Naive B cell (primary cell): ENCODE measurements around the gene TMEM236. TPM values are rescaled to one million over a fixed set of nuclear protein-coding genes. Genes with fewer than 3 reads are reported as not detected.

Experiments used
- ATAC-seq, 2 donors: fragments of 150-1000 bp; cut with Tn5 transposase; 2 replicates each; pipeline ENCODE4 v1.10.0; 2021; ENCODE audit warnings: low read depth in 2 of 2, mild to moderate bottlenecking in 2 of 2, moderate library complexity in 2 of 2
- DNase-seq: peaks from one replicate; pipeline ENCODE4 v3.0.0; 2022
- H3K27ac Mint-ChIP-seq, 6 donors: one replicate each; pipeline ENCODE4 v1.8.0; 2020 to 2022; ENCODE audit warnings: mild to moderate bottlenecking in 6 of 6, mixed read lengths in 6 of 6, moderate library complexity in 5 of 6, inconsistent platforms in 2 of 6
- H3K27me3 Mint-ChIP-seq, 3 donors: one replicate each; pipeline ENCODE4 v1.8.0; 2021 to 2022; ENCODE audit warnings: mixed read lengths in 3 of 3, mild to moderate bottlenecking in 1 of 3
- H3K36me3 Mint-ChIP-seq, 2 donors: one replicate each; pipeline ENCODE4 v1.8.0; 2020 to 2022; ENCODE audit warnings: mixed read lengths in 2 of 2, inconsistent platforms in 1 of 2, mild to moderate bottlenecking in 1 of 2
- H3K4me1 Mint-ChIP-seq, 3 donors: one replicate each; pipeline ENCODE4 v1.8.0; 2020 to 2022; ENCODE audit warnings: mixed read lengths in 3 of 3, inconsistent platforms in 1 of 3, mild to moderate bottlenecking in 1 of 3, moderate library complexity in 1 of 3
- H3K4me3 Mint-ChIP-seq, 8 donors: one replicate each; pipeline ENCODE4 v1.8.0; 2020 to 2022; ENCODE audit warnings: mild to moderate bottlenecking in 8 of 8, mixed read lengths in 8 of 8, moderate library complexity in 8 of 8, inconsistent platforms in 2 of 8
- H3K9me3 Mint-ChIP-seq, 7 donors: one replicate each; pipeline ENCODE4 v1.8.0; 2020 to 2022; ENCODE audit warnings: mixed read lengths in 7 of 7, mild to moderate bottlenecking in 5 of 7, inconsistent platforms in 2 of 7, moderate library complexity in 1 of 7
- polyA plus RNA-seq, 6 donors: library from polyadenylated mRNA; unstranded; fragments of 300-500 nt; fragmentation: Illumina TruSeq; gene quantifications; one replicate each; pipeline ENCODE4 v1.2.3, GENCODE V29; 2021; ENCODE audit warnings: low read depth in 6 of 6

TMEM236 gene
- polyA plus RNA-seq, 6 donors from 2014 or later, result not detected

DNA sequence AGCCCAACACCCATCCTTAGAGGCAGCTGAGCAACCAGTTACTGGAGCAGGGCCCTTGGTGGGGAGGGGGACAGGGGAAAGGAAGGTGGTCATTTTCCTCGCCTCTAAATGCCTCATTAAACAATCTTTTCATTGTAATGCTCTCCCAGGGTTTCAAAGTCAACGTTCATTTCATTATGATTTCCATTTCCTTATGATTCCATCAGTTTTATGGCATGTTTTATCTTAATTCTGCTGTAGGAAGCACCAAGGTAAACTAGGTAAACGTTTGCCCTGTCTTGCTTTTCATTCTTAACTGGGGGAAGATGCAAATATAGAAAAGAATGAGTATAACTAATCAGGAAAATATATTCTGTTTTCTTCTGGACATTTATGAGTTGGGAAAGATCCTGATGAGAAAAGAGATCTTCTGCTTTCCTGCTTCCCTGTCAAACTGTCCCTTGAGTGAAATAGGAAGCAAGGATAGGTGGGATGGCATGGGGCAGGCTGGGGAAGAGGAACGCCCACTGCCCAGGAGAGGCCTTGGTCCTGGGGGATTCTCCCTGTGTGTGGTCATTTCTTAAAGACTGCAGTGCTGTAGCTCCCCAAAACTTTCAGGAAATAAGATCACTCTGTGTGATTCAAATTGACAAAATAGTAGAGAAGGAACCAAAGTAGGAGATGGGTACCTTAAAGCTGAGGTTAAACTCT, 20.5 kb upstream of the TMEM236 start:
- DNase-seq, result no peak
- no peak for ATAC-seq
- Mint-ChIP-seq H3K36me3 (no peaks in the 10 kb centered on the region), H3K27ac (no peak overlapping the region), H3K4me1 (peaks cover 0 to 6% (median 0%) of the 10 kb centered on the region in 3 donors), H3K27me3 (no peaks in the 10 kb centered on the region), H3K9me3 (no peaks in the 10 kb centered on the region), H3K4me3 (no peak overlapping the region)

DNA sequence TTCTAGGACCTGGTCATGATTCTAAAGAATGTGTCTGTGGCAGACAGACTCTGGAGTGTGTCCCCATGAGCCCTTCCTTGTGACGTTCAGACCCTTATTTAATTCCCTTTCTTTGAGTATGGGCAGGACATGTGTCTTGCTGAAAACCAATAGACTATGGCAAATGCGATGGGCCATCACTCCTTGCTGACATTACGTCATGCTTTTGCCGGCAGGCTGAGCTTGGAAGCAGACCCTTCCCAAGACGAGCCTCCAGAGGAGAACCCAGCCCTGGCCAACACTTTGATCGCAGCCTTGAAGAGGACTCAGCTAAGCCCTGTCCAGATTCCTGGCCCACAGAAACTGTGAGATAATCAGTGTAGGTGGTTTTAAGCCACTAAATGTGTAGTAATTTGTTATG, 18.4 kb upstream of the TMEM236 start:
- Mint-ChIP-seq H3K27me3 (no peaks in the 10 kb centered on the region), H3K9me3 (no peaks in the 10 kb centered on the region), H3K4me3 (no peak overlapping the region), H3K27ac (peak overlapping the region in 1 of 6 donors; percentile 49), H3K4me1 (peaks cover 2 to 6% (median 4%) of the 10 kb centered on the region in 3 donors), H3K36me3 (no peaks in the 10 kb centered on the region)
- no peak for DNase-seq
- ATAC-seq, result no peak

- Mint-ChIP-seq H3K36me3 (no peaks in the 10 kb centered on the region), H3K27ac (no peak overlapping the region), H3K9me3 (no peaks in the 10 kb centered on the region), H3K4me1 (peaks cover 2 to 6% (median 4%) of the 10 kb centered on the region in 3 donors), H3K27me3 (no peaks in the 10 kb centered on the region), H3K4me3 (no peak overlapping the region)
- no peak for ATAC-seq
- DNase-seq, result no peak
These were observed 17.4 kb upstream of the TMEM236 start for GRCh38 chr10:17734432-17735080.

DNA sequence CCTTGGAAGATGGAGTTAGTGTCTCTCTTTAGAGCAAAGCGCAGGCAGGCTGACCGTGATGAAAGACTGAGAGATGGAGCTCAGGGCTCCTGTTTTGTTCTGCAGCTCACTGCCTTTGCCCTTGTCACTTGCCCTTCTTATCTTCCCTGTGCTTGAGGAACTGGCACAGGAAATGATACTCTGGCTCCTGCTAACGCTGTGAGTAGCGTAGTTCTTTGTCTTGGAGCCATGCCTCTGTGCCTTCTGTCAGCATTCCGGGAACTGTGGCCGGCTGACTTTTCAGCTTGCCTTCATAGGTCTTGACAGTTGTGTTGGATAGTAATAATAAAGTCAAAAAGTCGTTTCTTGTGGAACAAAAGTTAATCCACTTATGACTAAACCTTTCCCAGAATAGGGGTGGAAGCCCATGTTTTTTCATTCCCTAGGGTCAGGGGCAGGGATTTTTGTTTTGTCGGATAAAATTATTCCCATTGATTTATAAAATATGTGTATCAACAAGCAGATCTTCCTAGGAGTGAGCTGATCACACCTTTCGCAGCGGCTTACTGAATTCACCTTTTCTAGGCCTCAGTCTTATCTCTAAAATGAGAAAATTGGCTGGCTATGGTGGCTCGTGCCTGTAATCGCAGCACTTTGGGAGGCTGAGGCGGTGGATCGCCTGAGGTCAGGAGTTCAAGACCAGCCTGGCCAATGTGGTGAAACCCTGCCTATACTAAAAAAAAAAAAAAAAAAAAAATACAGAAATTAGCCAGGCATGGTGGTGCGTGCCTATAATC, 16.6 kb upstream of the TMEM236 start:
- Mint-ChIP-seq H3K27ac (no peak overlapping the region), H3K27me3 (no peaks in the 10 kb centered on the region), H3K4me3 (no peak overlapping the region), H3K36me3 (no peaks in the 10 kb centered on the region), H3K4me1 (peaks cover 2 to 6% (median 4%) of the 10 kb centered on the region in 3 donors), H3K9me3 (no peaks in the 10 kb centered on the region)
- DNase-seq, result no peak
- no peak for ATAC-seq

- H3K4me1 Mint-ChIP-seq, result peaks cover 2 to 6% (median 4%) of the 10 kb centered on the region in 3 donors
- DNase-seq (no peak), ATAC-seq (no peak)
- no peak overlapping the region for H3K4me3 Mint-ChIP-seq
- H3K27ac Mint-ChIP-seq, result no peak overlapping the region
- H3K36me3 Mint-ChIP-seq, result no peaks in the 10 kb centered on the region
- no peaks in the 10 kb centered on the region for H3K27me3 Mint-ChIP-seq
- no peaks in the 10 kb centered on the region for H3K9me3 Mint-ChIP-seq
These were observed 15.8 kb upstream of the TMEM236 start for GRCh38 chr10:17736223-17736622.

DNA sequence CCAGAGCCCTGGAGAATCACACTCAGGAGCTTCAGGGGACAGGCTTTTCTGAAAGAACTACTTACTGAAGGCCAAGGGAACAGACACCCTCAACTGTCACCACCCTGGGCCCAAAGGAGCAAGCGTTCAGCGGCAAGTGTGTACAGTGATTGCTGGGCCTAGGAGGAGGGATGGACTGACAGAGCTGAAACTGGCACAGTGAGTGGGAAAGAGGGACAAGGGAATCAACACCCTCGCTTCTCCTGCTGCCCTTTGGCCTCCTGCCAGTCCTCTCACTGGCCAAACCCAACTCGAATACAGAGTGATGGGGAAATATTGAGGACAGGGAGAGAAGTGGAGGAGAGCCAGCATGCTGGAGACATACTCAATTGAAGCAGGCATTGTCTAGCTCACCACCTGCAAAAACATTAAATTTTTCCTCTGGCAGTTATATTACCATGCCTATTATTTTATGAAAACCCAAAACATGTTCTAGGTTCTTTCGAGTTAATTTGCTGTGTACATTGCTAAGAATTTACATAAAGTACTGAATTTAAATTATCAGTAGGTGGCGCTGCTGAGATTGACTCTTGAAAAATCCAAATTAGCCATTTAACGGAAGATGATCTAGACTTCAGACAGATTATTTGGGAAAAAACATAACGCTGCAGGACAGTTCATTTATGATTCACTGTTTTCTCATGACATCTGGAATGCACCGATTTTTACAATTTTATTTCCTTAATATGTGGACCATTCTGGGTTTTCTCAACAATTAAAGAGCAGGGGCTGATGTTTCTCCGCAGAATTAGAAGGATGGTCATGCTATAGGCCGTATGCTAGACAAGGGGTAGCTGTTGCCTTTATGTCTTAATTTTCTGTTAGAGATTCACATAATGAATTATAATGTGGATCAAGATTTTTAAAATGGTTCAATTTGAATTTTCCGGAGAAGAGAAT, 14.7 kb upstream of the TMEM236 start:
- DNase-seq (peak; percentile 11), ATAC-seq (no peak)
- Mint-ChIP-seq H3K27ac (no peak overlapping the region), H3K9me3 (no peaks in the 10 kb centered on the region), H3K27me3 (no peaks in the 10 kb centered on the region), H3K36me3 (no peaks in the 10 kb centered on the region), H3K4me3 (no peak overlapping the region), H3K4me1 (peaks cover 2 to 6% (median 4%) of the 10 kb centered on the region in 3 donors)

DNA sequence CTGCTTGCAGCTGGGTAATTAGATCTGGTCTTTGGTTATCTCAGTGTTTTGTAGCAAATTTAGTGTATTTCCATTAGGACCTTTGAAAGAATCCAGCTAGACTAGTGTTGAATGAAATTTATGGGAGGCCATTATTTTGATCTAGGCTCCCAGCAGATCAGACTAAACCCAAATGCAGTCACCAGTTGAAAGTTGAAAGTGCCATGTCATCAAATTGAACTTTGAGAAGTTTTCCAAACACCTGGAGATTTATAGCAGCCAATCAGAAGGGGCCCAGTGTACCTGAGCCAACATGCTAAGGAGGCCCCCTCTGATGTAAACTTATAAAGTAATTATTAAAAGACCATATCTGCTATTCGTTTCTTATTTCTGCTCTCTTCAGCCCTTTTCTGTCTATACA, 11.3 kb upstream of the TMEM236 start:
- Mint-ChIP-seq H3K27me3 (no peaks in the 10 kb centered on the region), H3K27ac (no peak overlapping the region), H3K4me1 (peaks cover 0 to 8% (median 4%) of the 10 kb centered on the region in 3 donors), H3K36me3 (no peaks in the 10 kb centered on the region), H3K9me3 (no peaks in the 10 kb centered on the region), H3K4me3 (no peak overlapping the region)
- DNase-seq (no peak), ATAC-seq (no peak)

DNA sequence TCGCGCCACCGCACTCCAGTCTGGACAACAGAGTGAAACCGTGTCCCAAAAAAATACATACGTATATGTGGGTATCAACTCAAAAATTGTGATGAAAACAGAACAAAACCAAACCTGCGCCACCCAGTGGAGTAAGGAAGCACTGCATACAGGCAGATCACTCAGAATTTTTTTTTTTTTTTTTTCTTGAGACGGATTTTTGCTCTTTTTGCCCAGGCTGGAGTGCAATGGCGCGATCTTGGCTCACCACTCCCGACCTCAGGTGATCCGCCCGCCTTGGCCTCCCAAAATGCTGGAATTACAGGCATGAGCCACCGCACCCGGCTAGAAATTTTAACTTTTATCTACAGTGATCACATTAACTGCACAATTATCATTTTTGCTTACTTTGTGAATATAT, 9.1 kb upstream of the TMEM236 start:
- Mint-ChIP-seq H3K4me1 (peaks cover 0 to 6% (median 0%) of the 10 kb centered on the region in 3 donors), H3K27ac (peak overlapping the region in 1 of 6 donors; percentile 20), H3K4me3 (no peak overlapping the region), H3K27me3 (no peaks in the 10 kb centered on the region), H3K36me3 (no peaks in the 10 kb centered on the region), H3K9me3 (no peaks in the 10 kb centered on the region)
- DNase-seq (peak; percentile 45), ATAC-seq (no peak)

- Mint-ChIP-seq H3K36me3 (no peaks in the 10 kb centered on the region), H3K9me3 (no peaks in the 10 kb centered on the region), H3K27me3 (no peaks in the 10 kb centered on the region), H3K4me3 (no peak overlapping the region), H3K4me1 (peaks cover 0 to 6% (median 0%) of the 10 kb centered on the region in 3 donors), H3K27ac (peak overlapping the region in 1 of 6 donors; percentile 20)
- ATAC-seq, result no peak
- DNase-seq, result no peak
These were observed 8.6 kb upstream of the TMEM236 start for GRCh38 chr10:17743437-17743836.

GRCh38 chr10:17744341-17744861, 7.6 kb upstream of the TMEM236 start:
- peaks cover 0 to 6% (median 0%) of the 10 kb centered on the region in 3 donors for H3K4me1 Mint-ChIP-seq
- H3K9me3 Mint-ChIP-seq, result no peaks in the 10 kb centered on the region
- no peak overlapping the region for H3K4me3 Mint-ChIP-seq
- H3K36me3 Mint-ChIP-seq, result no peaks in the 10 kb centered on the region
- no peaks in the 10 kb centered on the region for H3K27me3 Mint-ChIP-seq
- H3K27ac Mint-ChIP-seq, result peak overlapping the region in 1 of 6 donors; percentile 37
- ATAC-seq (no peak), DNase-seq (no peak)

DNA sequence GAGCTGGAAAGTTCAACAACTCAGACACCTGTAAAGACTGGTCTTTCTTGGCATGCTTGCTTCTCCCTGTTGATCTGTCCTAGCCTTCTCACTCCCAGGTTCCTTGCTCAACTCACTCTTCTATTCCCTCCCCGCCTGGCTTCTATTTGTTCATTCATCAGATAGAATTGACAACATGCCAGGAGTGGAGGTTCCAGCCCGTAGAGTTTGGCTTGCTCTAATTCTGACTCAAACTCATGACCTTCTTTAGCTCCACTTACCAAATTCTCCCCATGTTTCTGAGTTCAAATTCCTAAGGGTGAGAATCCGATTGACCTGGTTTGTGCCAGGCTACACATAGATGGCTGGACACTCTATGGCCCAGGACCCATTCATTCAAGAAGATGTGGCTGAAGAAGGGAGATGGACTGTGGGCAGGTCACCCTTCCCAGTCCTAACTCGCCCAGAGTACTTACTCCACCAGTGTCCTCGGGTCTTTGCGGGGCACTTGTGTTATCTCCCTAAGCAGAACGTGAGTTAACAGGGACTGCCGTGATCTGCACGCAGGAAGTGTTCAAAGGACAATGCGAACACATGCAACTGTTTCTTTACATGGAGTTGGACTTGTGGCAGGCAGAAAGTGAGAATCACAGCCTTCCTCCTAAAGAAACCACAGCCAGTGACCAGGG, 4.0 kb upstream of the TMEM236 start:
- Mint-ChIP-seq H3K4me1 (peaks cover 0 to 5% (median 0%) of the 10 kb centered on the region in 3 donors), H3K4me3 (no peak overlapping the region), H3K27ac (no peak overlapping the region), H3K36me3 (no peaks in the 10 kb centered on the region), H3K27me3 (no peaks in the 10 kb centered on the region), H3K9me3 (no peaks in the 10 kb centered on the region)
- DNase-seq (no peak), ATAC-seq (no peak)

DNA sequence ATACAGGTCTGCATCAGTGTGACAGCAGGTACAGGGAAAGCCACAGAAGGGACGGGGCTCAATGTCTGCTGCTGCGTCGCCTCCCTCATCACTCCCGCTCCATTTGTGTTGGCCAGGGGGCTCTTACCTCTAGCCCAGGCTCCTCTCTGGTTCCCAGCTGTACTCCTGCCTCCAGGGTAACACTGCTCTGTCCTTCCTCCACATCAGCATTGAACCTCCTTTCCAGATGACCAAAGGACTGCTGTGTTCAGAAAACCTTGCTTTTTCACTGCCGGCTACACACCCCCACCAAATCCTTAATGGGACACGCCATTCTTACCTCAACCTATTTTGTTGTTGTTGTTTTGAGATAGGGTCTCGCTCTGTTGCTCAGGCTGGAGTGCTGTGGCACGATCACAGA, 2.1 kb upstream of the TMEM236 start:
- Mint-ChIP-seq H3K4me1 (peaks cover 0 to 3% (median 0%) of the 10 kb centered on the region in 3 donors), H3K27ac (peak overlapping the region in 1 of 6 donors; percentile 21), H3K9me3 (no peaks in the 10 kb centered on the region), H3K27me3 (no peaks in the 10 kb centered on the region), H3K36me3 (no peaks in the 10 kb centered on the region), H3K4me3 (no peak overlapping the region)
- DNase-seq, result no peak
- ATAC-seq, result no peak
